Small intestine (tissue), 7 donors: Measurements from ENCODE around the gene MRPL9. TPM values are rescaled to one million over a fixed set of nuclear protein-coding genes. Genes with fewer than 3 reads are reported as not detected.
"Not testable (repeated sequence)": the region's sequence is repeated elsewhere in the genome, so short reads cannot be mapped to it uniquely, and the experiment has no call there.

ENCODE experiments used
- DNase-seq, 2 donors: peaks; one replicate each; pipeline versions ENCODE4 v3.0.0 to v3.0.0-alpha.2; 2013
- FAIRE-seq: peaks from 2 replicates; lab custom pipeline; 2012; peaks lifted over from hg19 to GRCh38; lab: Jason Lieb, UNC
- H3K27ac ChIP-seq, 3 donors: one replicate each; pipeline ENCODE4 v1.5.1; 2013; ENCODE audit warnings: low read length in 2 of 3, mild to moderate bottlenecking in 2 of 3, control low read depth in 1 of 3, inconsistent platforms in 1 of 3, low read depth in 1 of 3, moderate library complexity in 1 of 3
- H3K27me3 ChIP-seq, 3 donors: one replicate each; pipeline ENCODE4 v1.6.1; 2013; ENCODE audit warnings: low read length in 3 of 3, inconsistent platforms in 1 of 3; ENCODE audit not compliant: control insufficient read depth in 3 of 3, insufficient read depth in 3 of 3
- H3K36me3 ChIP-seq, 3 donors: one replicate each; pipeline ENCODE4 v1.6.1; 2013; ENCODE audit warnings: low read length in 3 of 3, inconsistent platforms in 1 of 3, low read depth in 1 of 3, mild to moderate bottlenecking in 1 of 3, moderate library complexity in 1 of 3; ENCODE audit not compliant: control insufficient read depth in 3 of 3, insufficient read depth in 2 of 3
- H3K4me1 ChIP-seq, 3 donors: one replicate each; pipeline ENCODE4 v1.6.1; 2013; ENCODE audit warnings: low read length in 2 of 3, inconsistent platforms in 1 of 3, low read depth in 1 of 3, mild to moderate bottlenecking in 1 of 3, moderate library complexity in 1 of 3; ENCODE audit not compliant: control insufficient read depth in 3 of 3, insufficient read depth in 2 of 3
- H3K4me3 ChIP-seq, 3 donors: one replicate each; pipeline ENCODE4 v1.5.1; 2013; ENCODE audit warnings: low read length in 3 of 3, control low read depth in 1 of 3, inconsistent platforms in 1 of 3, low read depth in 1 of 3, mild to moderate bottlenecking in 1 of 3, moderate library complexity in 1 of 3
- H3K9me3 ChIP-seq, 2 donors: one replicate each; pipeline ENCODE4 v1.6.1; 2013; ENCODE audit warnings: low read depth in 1 of 2, low read length in 1 of 2; ENCODE audit not compliant: control insufficient read depth in 2 of 2, insufficient read depth in 1 of 2
- WGBS, 3 donors: extraction: QIAGEN DNeasy Blood & Tissue Kit; methylation state at CpG; one replicate each; pipeline ENCODE4 v1.1.7; 2013; 5-methylcytosine and 5-hydroxymethylcytosine counted together
- polyA plus RNA-seq, 4 donors: library from polyadenylated mRNA; stranded (reverse) in 3 of 4; unstranded in 1 of 4; fragments of 200-250 nt in 3 of 4; fragments of 120-200 nt in 1 of 4; gene quantifications; one replicate each; pipeline versions ENCODE4 v1.2.1 to v1.2.3, GENCODE V29; 2013
- donor health status: healthy with polysubstance abuse.
- donor health status: control.
- donor health status: control.
- donor health status: Bipolar disorder and iron deficiency.
- donor health status: healthy.

MRPL9 gene
- polyA plus RNA-seq, 4 donors: 49.0 to 62.1 (median 51.7) TPM

DNA sequence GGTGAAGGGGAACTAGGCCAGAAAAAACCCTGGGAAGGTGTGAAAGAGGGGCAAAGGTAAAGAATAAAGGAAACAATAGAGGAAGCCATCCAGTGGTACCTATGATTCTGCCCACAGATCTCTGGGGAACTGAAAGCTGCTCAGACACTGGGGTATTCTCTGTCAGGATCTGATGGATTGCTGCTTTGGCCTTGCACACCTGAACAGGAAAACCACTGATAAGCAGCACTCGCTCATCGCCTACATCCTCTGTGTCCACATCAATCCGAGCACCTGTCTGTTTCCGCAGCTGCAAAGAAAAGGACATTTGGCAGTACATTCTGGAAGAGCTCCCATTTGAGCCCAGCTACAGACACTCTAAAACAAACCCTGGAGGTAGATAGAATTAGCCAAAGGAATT is 16.6 kb upstream of the MRPL9 start:
- H3K4me1 ChIP-seq: no peaks in the 10 kb centered on the region
- H3K9me3 ChIP-seq: no peaks in the 10 kb centered on the region
- no peaks in the 10 kb centered on the region for H3K27me3 ChIP-seq
- 84 to 92% (median 86%) methylated on average over 4 of the region's 4 CpGs for WGBS, 3 donors
- DNase-seq (no peak), FAIRE-seq (no peak)
- H3K36me3 ChIP-seq: peaks cover 0 to 2% (median 0%) of the 10 kb centered on the region in 3 donors
- no peak overlapping the region for H3K4me3 ChIP-seq
- no peak overlapping the region for H3K27ac ChIP-seq

DNA sequence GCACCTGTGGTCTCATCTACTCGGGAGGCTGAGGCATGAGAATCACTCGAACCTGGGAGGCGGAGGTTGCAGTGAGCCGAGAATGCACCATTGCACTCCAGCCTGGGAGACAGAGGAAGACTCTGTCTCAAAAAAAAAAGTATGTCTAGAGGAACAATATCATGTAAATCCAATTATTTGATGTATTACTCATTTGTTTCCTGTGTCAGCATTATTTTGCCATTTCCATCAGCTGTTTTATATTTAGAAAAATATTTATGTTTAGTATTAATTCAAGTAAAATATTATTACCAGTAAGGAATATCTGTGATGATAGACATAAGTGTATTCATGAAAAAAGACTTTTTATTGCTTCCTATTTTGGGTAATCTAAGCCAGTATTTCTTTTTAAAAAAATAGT is 14.0 kb upstream of the MRPL9 start:
- DNase-seq: no peak
- Histone ChIP-seq H3K4me1 (no peaks in the 10 kb centered on the region), H3K36me3 (peaks cover 0 to 2% (median 0%) of the 10 kb centered on the region in 3 donors), H3K27me3 (no peaks in the 10 kb centered on the region), H3K27ac (no peak overlapping the region), H3K9me3 (no peaks in the 10 kb centered on the region), H3K4me3 (no peak overlapping the region)
- 72 to 97% (median 95%) methylated on average over 4 of the region's 4 CpGs for WGBS, 3 donors
- FAIRE-seq: no peak

DNA sequence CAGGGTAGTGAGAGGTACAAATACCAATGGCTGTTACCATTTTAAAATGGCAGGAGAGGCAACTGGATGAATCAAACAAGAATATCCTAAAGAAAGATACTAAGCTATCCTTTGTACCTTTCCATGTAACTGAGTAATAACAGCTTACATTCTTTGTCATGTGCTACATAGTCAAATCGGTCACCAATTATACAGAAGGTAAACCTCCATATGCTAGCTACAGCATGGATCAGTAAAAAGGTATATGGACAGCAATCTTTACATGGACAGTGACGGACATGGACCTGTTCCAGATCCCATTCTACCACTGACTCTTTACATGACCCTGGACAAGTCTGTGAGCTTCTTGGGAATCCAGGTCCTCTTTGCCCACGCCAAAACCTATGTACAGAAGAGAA is 13.4 kb upstream of the MRPL9 start:
- no peak for DNase-seq
- peaks cover 0 to 2% (median 0%) of the 10 kb centered on the region in 3 donors for H3K36me3 ChIP-seq
- H3K4me3 ChIP-seq: no peak overlapping the region
- no peaks in the 10 kb centered on the region for H3K9me3 ChIP-seq
- 81 to 96% (median 87%) methylated on average over 3 of the region's 3 CpGs for WGBS, 3 donors
- H3K27ac ChIP-seq: no peak overlapping the region
- no peaks in the 10 kb centered on the region for H3K27me3 ChIP-seq
- no peak for FAIRE-seq
- no peaks in the 10 kb centered on the region for H3K4me1 ChIP-seq

DNA sequence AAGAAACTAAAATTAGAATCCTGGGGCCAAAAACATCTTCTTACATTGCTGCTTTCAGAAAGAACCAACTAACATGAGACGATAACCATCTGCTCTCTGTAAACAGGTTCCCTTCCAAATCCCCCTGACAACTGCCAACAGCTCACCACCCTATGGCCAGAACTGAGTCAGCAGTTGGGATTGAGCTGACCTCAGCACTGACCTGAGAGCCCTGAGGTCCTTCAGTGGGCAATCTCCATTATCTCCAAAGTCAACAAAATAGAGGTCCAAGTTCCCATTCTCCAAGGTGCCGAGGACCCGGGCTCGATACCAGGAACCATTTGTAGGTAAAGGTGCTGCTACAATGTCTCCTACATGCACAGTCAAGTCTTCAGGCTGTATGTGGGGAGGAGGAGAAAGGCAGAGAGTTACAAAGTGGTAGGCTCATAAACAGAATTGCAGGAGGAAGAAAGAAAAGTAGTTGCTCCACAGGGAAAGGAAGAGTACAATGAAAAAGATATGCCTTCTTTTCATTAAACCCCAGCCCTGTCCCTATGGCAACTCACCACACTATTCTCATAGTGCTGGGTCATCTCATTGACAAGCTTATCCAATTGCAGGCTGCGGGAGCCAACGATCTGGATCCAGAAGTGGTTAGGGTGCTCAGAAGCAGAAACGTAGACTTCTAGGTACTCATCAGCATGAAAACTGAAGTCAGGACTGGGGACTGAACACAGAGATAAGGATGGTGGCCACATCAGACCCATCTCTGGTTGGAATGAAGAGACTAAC is 12.8 kb upstream of the MRPL9 start:
- H3K27ac ChIP-seq: no peak overlapping the region
- no peak for DNase-seq
- no peaks in the 10 kb centered on the region for H3K9me3 ChIP-seq
- WGBS, 3 donors: 93 to 98% (median 93%) methylated on average over 7 of the region's 7 CpGs
- FAIRE-seq: no peak
- no peak overlapping the region for H3K4me3 ChIP-seq
- no peaks in the 10 kb centered on the region for H3K27me3 ChIP-seq
- H3K36me3 ChIP-seq: peaks cover 0 to 2% (median 0%) of the 10 kb centered on the region in 3 donors
- no peaks in the 10 kb centered on the region for H3K4me1 ChIP-seq

DNA sequence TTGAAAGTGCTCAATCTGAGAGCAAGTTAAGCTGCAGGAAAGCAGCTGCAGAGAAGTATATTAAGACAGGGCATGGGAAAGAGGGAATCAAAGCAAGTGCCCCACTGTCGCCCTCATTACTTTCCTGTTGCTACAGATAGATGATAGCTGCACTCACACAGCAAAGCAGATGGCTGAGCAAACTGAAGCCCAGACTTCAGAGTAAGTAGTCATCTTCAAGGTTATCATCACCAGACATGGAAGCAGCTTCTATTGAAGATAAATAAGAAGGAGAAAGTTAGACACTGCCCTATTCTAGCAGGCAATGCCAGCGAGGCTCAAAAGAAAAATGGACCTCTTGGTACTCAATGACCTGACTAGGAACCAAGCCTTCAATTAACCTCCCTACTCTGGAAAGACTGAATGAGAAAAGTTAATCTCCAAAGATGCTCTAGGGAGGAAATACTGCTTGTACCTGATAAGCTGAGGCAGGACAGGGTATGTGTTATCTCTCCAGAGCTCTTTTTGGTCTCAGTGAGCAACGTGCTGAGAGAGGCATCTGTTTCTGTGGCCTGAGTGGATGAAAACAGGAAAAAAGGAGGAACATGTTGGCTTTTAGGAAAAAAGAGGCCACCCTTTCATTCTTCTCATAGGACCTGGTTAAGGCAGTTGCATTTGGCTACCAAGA is 11.1 kb upstream of the MRPL9 start:
- no peak for FAIRE-seq
- DNase-seq: no peak
- WGBS, 3 donors: 75 to 81% (median 79%) methylated on average over 3 of the region's 3 CpGs
- H3K27me3 ChIP-seq: no peaks in the 10 kb centered on the region
- no peak overlapping the region for H3K27ac ChIP-seq
- no peak overlapping the region for H3K4me3 ChIP-seq
- no peaks in the 10 kb centered on the region for H3K4me1 ChIP-seq
- H3K9me3 ChIP-seq: no peaks in the 10 kb centered on the region
- H3K36me3 ChIP-seq: peaks cover 0 to 2% (median 0%) of the 10 kb centered on the region in 3 donors

DNA sequence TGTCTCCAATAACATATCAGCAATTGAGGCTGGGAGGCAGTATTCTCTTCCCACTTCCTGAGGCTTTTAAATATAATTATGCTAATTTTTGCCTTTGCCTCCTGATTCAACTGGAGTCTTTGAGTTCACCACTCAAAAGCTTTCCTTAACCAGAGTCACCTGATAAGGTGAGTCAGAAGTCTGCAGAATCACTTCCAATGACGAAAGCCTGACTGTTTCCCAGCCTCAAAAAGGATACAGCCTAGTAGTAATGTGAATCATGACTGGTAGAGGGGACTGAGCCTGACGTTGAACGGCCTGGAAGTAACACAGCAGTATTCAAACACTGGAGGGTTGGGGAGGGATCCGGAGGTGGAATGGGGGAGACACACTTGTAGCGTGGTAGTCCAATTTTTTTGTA is 10.4 kb upstream of the MRPL9 start:
- no peak for FAIRE-seq
- Histone ChIP-seq H3K36me3 (peaks cover 0 to 2% (median 0%) of the 10 kb centered on the region in 3 donors), H3K27ac (no peak overlapping the region), H3K27me3 (no peaks in the 10 kb centered on the region), H3K4me3 (no peak overlapping the region), H3K9me3 (no peaks in the 10 kb centered on the region), H3K4me1 (no peaks in the 10 kb centered on the region)
- no peak for DNase-seq
- WGBS, 3 donors: 79 to 90% (median 84%) methylated on average over 5 of the region's 5 CpGs

DNA sequence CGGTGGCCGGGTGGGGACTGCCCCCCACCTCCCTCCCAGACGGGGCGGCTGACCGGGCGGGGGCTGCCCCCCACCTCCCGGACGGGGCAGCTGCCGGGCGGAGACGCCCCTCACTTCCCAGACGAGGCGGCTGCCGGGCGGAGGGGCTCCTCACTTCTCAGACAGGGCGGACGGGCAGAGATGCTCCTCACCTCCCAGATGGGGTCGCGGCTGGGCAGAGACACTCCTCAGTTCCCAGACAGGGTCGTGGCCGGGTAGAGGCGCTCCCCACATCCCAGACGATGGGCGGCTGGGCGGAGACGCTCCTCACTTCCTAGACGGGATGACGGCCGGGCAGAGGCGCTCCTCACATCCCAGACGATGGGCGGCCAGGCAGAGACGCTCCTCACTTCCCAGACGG is 6.0 kb upstream of the MRPL9 start:
- not testable (repeated sequence) for H3K9me3 ChIP-seq, H3K36me3 ChIP-seq, H3K4me1 ChIP-seq, DNase-seq, H3K27me3 ChIP-seq, FAIRE-seq, H3K4me3 ChIP-seq, H3K27ac ChIP-seq
- 91 to 96% (median 95%) methylated on average over 20 to 34 of the region's 34 CpGs for WGBS, 3 donors

DNA sequence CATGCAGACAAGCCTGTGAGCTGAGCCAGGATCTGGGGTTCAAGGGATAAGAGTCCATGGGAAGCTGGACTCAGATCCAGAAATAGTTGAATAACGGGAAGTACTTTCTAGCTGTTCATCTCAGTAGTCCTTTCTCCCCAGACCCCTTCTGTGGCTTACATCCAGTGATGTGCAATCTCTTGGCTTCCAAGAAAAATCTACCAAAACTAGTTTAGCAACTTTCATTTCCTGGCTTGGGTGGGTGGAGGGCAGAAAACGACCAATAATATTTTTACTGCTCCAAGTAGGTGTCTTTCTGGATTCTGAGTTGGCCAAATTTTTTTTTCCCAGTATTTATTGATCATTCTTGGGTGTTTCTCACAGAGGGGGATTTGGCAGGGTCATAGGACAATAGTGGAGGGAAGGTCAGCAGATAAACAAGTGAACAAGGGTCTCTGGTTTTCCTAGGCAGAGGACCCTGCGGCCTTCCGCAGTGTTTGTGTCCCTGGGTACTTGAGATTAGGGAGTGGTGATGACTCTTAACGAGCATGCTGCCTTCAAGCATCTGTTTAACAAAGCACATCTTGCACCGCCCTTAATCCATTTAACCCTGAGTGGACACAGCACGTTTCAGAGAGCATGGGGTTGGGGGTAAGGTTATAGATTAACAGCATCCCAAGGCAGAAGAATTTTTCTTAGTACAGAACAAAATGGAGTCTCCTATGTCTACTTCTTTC is 5.2 kb upstream of the MRPL9 start:
- not testable (repeated sequence) for H3K9me3 ChIP-seq, H3K36me3 ChIP-seq, DNase-seq, H3K4me1 ChIP-seq, H3K27me3 ChIP-seq, FAIRE-seq, H3K27ac ChIP-seq, H3K4me3 ChIP-seq
- 26 to 44% (median 35%) methylated on average over 2 of the region's 7 CpGs for WGBS, 3 donors
